ENCODE results near the gene AGMAT.

AGMAT gene

DNA sequence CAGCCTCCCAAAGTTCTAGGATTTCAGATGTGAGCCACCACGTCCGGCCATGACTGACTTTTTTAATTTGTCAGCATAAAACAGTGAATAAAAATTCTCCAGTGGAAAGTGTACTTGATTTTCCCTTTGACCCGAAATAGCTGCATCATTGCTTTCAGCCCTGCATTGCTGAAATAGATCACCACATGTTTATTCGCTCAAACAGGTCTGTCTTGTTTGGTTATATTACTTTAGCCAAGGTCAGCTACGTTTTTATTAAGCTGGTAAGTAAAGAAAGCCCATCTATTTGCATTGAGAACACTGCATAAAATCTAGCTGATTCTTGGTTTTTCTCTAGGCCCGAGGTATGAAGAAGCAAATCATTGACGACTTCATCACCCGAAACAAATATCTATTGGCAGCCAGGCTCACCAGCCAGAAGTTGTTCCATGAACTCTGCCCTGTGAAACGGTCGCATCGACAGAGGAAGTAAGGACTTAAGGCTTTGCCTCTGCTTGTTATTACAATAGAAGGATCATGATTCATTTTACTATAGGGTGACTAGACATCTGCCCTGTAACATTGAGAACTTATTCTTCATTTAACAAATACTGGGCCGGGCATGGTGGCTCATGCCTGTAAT lies 25.6 kb downstream of the AGMAT start:
- no peak for DNase-seq (ENCODE audit: low read depth in 2 of 2)

DNA sequence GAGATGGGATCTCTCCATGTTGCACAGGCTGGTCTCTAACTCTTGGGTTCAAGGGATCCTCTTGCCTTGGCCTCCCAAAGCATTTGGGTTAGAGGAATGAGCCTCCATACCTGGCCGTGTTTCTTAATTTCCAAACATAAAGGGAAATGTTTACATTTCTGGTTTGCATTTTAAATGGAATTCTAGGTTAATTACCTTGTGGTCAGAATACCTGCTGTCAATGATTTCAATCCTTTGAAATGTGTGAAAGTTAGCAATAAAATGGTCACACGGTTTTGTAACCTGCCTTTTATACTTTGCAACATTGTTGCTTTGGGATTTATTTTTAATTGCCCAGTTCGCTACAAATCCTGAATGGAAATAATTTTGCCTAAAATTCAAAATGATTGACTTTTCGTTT lies 26.3 kb downstream of the AGMAT start:
- no peak for DNase-seq (ENCODE audit: low read depth in 2 of 2)

DNA sequence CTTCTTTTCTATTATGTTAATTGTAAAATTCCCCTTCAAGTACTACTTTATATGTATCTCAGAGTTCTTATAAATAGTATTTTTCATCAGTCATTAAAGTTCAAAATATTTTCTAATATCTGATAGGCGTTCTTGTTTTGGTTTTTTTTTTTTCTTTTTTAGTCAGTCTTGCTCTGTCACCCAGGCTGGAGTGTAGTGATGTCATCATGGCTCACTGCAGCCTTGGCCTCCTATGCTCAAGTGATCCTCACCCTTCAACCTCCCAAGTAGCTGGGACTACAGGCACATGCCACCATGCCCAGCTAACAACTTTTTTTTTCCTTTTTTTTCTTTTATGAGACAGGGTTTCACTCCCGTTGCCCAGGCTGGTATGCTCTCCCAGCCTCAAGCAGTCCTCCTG lies 27.3 kb downstream of the AGMAT start:
- DNase-seq (ENCODE audit: low read depth in 2 of 2) = no peak

DNA sequence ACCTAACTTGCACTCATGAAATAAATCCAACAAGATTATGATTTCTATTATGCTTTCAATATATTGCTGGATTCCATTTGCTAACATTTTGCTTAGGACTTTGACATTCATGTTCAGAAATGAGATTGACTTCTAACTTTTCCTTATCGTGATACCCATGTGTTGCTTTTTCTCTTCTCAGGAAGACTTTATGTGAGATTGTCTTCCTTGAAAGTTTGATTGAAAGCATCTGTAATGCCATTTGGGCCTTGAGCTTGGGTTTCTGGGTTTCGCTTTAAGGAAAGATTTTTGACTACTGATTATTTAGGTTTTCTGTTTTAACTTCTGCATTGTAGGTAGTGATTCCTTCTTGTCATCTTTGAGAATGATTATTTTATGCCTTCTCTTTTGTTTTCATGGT lies 27.8 kb downstream of the AGMAT start:
- DNase-seq (ENCODE audit: low read depth in 2 of 2) = no peak

DNA sequence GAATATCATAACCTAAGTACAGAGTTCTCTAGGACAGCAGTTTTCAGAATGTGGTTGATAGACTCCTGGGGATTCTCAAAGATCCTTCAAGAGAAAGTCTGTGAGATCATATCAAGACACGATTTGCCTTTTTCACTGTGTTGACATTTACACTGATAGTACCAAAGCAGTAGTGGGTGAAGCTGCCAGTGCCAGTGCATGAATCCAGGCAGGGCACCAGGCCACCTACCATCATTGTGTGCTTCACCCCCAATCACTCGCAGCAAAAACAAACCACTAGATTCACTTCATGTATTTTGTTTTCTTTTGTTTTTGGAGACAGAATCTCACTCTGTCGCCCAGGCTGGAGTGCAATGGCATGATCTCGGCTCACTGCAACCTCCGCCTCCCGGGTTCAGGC lies 34.3 kb downstream of the AGMAT start:
- DNase-seq (ENCODE audit: low read depth in 2 of 2) = no peak

DNA sequence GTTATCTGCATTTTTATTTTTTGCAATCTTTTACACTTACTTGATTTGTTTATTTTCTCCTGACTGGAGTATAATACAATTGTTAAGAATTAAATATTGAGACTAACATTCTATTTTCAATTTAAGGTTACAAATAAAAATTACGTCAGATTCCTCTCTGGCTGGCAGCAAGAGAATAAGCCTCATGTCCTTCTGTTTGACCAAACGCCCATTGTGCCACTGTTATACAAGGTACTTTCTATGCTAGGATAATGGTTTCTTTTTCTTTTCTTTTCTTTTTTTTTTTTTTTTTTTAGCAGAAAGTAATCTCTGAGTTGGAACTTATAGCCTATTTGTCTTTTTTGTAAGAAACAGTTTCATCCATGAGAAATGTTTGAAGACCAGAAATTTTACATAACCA lies 38.2 kb downstream of the AGMAT start:
- no peak for DNase-seq (ENCODE audit: low read depth in 2 of 2)

DNA sequence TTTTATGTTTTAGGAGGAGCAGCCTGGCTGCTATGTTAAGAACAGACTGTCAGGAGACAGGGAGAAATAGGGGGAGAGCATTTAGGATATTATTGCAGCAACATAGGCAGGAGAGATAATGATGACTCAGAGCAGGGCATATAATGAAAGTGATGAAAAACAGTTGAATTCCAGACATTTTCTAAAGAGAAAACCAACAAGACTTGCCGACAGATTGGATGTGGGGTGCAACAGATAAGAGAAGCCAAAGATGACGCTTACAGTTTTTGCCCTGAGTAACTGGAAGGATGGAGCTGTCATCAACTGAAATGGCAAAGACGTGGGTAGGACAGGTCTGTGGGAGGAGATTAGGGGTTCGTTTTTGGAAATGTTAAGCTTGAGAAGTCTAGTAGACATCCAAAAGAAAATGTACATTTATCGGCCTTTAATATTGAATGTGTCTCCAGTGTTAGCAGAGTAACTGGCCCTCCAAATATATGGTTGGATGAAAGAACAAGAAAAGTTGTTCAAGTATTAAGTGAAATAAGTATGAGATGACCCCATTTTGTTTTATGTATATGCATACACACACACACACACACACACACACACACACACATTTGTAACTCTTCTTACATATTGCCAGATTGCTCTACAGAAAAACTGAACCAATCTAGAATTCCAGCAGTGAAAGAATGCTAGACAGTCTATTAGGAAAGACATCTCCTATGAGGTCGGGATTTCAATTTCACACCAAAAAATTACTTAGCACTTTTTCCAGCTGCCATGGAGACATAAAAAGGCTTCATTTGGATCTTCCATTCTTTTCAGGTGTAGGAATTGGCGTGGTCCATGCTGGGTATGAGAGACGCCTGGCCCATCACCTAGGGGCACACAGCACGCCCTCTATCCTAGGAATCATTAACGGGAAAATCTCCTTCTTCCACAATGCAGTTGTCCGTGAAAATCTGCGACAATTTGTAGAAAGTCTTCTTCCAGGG lies 41.0 kb downstream of the AGMAT start:
- no peak for DNase-seq (ENCODE audit: low read depth in 2 of 2)

DNA sequence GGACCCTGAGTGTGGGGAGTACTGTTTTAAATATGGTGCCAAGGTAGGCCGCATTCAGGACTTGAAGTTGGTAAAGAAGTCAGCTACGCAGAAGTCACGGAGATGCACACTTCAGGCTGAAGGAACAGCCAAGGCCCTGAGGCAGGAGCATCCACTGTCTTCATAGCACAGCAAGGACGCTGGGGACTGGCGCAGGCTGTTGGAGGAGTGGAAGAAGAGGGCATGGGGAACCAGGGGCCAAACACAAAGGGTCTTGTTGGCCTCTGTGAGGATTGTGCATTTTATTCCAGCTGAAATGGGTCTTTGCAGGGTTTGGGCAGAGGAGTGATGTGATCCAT lies 41.6 kb downstream of the AGMAT start:
- DNase-seq (ENCODE audit: low read depth in 2 of 2) = no peak

DNA sequence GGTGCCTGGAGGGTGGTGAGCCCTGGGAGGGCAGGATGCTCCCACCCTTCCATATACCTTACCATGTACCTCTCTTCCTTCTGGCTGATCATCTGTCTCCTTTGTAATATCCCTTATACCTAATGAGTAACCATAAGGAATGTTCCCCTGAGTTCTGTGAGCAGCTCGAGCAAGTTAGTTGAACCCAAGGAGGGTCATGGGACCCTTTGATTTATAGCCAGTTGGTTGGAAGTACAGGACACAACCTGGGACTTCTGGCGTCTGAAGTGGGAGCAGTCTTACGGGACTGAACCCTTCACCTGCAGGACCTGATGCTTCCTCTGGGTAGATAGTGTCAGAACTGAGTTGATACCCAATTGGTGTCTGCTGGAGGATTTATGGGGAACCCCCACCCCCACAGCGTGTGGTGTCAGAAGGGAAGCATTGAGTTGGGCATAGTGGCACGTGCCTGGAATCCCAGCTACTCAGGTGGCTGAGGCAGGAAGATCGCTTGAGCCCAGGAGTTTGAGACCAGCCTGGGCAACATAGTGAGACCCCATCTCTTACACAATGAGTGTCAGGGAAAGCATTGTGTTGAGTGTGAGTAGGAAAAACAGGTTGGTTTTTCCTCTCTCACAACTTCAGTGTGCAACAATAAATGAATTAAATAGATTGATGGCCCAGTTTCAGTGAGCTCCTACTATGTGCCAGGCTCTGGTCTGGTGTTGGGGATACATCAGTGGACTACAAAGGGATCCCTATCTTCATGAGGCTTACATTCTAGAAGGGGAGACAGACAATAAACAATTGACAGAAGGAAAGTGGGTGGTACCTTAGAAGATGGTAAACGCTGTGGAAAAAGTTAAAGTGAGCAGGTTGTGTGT lies 42.2 kb downstream of the AGMAT start:
- no peak for DNase-seq (ENCODE audit: low read depth in 2 of 2)

DNA sequence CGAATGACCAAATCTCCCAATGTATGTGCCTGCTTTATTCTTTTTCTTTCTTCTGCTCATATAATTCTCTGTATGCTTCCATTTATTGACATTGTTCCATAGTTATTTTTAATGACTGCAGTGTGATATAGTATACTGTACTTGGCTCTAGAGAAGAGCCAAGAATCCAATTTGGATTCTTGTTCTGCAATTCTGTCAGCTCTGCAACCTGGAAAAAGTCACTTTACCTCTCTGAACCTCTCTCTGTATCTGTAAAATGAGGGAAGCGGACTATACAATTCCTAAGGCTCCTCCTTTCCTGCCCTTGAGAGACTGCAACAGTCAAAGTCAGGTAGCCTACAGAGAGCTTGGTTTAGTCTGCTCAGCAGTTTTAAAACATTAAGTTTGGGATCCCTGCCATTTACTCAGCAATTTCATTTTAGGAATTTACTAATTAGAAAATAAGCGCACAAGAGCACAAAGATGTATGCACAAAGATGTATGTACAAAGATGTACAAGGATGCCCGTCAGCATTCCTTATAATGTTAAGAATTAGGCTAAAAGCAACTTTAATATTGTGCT lies 43.5 kb downstream of the AGMAT start:
- no peak for DNase-seq (ENCODE audit: low read depth in 2 of 2)

DNA sequence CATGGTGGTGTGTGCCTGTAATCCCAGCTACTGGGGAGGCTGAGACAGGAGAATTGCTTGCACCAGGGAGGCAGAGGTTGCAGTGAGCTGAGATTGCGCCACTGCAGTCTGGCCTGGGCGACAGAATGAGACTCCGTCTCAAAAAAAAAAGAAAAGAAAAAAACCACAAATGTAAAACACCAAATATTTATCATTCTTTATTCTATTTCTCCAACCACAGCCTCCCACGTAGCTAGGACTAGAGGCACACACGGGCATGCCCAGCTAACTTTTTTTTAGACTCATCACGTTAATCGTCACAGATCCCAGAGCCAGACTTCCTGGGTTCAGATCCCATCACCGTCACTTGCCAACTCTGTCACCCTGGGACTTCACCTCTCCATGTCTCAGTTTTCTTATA lies 44.7 kb downstream of the AGMAT start:
- no peak for DNase-seq (ENCODE audit: low read depth in 2 of 2)

DNA sequence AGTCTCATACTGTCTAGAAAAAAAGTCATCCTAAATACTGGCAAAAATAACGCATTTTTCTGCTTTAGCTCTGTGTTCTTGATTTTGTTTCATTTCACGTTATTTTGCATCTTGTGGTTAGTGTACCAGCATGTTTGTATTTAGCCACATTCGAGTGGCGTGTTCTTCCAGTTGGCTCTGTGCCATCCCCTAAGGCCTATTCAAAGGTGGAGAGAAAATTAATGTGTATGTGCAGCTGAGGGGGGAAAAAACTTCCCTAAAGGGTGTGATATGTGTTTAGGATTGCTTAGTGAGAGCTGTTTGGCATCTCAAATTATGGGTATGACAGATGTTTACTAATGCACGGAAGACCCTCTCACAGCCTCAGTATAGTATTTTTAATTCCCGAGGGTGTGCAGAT lies 46.1 kb downstream of the AGMAT start:
- DNase-seq (ENCODE audit: low read depth in 2 of 2) = no peak

DNA sequence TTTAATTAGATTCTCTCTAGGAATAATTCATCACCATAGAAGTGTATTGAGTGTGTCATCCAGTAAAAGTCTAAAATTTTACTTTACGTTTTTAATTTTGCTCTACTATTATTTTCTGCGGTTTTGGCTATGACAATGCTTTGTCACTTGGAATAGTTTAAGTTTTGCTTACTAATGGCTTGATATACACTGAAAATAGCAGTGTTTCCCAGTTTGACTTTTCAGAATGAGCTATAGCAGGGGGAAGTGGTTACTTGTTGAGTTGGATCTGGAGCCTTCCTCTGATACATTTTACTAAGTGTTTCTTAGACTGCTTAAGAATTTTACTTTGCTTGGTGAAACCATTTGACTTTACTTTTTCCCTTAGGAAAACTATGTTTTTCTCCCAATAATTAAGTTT lies 53.2 kb downstream of the AGMAT start:
- no peak for DNase-seq (ENCODE audit: low read depth in 2 of 2)

DNA sequence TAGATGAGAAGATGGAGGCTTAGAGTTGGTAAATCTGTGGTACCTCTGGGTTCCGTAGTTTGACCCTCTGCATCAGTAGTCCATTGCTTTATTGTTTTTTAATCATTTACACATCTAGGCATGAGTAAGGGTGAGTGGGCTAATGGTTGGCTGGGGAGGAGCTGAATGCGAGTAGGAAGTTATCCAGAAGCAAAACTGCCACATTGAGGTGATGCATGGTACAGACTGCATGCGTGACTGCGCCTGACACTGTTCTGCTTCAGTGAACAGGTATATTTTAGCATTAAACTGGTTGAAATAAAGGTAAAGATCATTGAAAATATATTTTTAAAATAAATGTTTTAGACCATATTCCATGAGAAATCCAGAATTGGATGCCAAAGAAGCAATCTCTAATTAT lies 53.8 kb downstream of the AGMAT start:
- DNase-seq (ENCODE audit: low read depth in 2 of 2) = no peak

DNA sequence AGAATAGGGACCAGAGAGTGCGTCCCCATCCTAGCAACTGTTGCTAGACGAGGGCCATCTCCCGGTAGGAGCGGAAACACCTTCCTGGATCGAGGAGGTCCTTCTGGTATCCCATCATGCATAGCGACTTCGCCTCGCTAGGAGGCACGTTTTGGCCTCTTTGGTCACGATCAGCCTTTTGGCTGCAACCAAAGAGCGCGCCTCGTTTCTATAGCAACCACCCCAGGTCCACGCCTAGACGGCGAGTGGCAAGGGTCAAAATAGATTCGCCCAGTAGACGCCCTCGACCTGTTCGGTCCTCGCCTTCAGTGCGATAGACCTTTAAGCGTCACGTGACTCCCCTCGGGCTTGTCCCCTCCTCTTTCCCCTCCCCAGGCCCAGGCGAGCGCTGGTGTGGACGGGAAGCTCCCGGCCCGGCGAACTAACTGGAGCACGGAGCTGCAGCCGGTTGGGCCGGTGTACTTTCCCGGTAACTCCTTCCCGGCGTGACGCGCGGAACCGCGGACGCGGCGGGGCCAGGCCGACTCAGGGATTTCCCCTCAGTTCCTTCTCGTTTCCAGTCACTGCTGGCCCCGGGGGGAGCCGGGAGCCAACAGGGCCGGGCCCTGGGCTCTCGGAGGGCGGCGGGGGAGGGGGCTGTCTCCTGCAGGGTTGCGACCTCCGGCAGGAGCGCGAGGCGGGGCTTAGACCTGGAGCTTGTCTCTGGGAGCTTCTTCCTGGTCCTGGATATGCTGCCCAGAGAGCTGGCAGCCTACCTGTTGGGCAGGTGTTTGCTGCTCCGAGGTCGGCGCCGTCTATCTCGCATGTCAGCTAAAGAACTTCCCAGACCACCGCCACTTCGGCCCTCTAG lies 58.1 kb downstream of the AGMAT start, which contains the start of gene DNAJC16:
Gene DNAJC16 (plus strand): TSS at position 359 of the 850 bp plus-strand sequence. CDS start 2,258 bp downstream, outside the sequence.
- peak; percentile 84 to 94 for DNase-seq (ENCODE audit: low read depth in 2 of 2)

DNA sequence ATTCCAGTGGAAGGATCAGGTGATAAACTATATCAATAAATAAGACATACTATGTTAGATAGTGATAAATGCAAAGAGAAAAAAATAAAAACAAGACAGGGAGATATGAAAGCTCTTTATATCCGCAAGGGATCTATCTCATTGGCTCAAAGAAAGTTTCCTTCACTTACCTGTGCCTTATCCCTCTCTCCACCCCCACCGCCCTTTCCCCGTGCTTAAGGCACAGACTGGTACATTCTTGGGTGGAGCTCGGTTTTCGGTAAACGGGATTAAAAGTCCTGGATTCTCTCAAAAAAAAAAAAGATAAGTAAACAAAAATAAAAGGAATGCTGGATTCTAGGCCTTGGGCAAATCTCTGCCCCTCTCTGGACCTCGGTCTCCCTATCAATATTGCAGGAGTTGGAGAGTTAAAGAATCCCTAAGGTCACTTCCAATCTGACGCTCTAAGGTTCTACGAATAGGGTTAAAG lies 58.8 kb downstream of the AGMAT start:
- DNase-seq (ENCODE audit: low read depth in 2 of 2) = no peak

DNA sequence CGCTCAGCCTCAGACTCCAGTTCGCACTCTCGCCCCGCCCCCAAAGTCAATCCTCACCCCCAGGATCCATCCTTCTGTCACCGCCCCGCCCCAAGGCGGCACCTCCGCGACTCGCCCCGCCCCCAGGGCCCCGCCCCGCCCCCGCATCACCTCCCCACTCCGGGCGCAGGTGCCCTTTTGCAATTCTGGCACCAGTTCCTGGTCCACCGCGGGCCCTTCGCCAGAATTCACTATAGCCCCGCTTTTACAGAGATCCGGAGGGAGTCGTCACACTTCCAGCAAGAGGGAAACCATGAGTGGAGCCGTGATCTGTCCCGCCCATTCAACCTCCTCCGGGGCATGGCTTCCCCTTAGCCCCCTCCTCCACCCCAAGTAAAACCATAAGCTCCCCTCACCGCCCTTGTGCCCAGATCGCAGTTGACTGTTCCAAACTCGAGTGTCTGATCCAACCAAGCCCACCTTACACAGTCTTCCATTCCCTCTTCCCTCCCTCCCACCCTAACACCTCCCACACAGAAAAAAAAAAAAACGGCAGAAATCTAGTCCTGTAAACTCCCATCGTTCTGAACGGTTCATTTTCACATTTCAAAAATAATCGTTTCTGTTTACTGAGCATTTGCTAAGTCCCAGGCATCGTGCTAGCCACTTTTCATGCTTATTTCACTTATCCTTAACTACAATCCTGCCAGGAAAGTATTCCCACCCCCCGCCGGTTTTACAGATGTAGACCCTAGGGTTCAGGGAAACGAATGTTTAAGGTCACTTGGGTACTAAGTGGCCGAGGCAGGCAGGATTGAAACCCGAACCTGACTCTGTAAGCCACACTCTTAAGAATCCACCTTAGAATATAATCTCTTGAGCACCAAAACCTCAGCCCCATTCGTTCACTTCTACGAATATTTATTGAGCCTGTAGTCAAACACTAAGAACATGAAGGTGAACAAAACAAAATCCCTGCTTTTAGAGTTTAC lies 59.5 kb downstream of the AGMAT start:
- no peak for DNase-seq (ENCODE audit: low read depth in 2 of 2)

DNA sequence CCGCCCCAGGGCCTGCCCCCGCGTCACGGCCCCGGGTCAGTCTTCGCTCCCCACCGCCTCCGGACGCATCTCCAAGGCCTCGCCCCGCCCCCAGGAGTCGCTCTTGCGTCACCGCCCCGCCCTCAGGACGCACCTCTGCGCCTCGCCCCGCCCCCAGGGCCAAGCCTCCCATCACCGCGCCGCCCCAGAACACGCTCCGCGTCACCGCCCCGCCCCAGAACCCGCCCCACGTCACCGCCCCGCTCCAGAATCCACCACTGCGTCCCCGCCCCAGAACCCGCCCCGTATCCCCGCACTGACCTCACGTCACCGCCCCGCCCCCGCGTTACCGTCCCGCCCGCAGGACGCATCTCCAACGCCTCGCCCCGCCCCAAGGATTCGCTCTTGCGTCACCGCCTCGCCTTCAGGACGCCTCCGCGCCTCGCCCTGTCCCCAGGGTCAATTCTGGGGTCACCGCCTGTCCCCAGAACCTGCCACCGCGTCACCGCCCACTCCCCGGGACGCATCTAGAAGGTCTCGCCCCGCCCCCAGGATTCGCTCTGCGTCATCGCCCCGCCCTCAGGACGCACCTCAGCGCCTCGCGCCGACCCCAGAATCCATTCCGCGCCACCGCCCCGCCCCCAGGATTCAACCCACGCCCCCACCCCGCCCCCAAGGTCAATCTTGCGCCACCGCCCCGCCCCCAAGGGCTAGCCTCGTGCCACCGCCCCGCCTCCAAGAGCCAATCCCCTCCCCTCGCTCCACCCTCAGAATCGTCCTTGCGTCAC lies 60.4 kb downstream of the AGMAT start:
- DNase-seq (ENCODE audit: low read depth in 2 of 2) = peak; percentile 100

DNA sequence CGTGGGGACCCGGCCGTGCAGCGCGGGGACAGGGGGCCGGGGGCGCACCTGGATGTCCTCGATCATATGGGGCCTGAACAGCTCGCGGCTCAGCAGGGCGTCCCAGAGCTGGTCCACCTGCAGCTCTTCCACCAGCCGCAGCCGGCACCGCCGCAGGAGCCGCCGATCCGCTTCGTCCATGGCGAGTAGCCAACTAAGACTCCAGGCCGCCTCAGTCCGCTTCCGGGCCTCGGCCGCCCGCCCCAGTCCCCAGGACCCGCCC lies 60.9 kb downstream of the AGMAT start, which contains the start of gene CASP9:
Gene CASP9 (minus strand): TSS at position 195 of the 262 bp plus-strand sequence. CDS start 15 bp downstream, at position 180.
- no peak for DNase-seq (ENCODE audit: low read depth in 2 of 2)

All from stimulated activated CD4-positive, alpha-beta T cell treated with anti-CD3 and anti-CD28 coated beads, Interleukin-1b, Interleukin-23, amount 100 ng/mL, for 1 hour (primary cell).